SH-SY5Y (cell line): ENCODE results near the gene AGR2.

Source experiments
- GATA2 ChIP-seq: IDR thresholded peaks from 2 replicates; pipeline ENCODE4 v1.6.1; 2011; ENCODE audit warnings: mild to moderate bottlenecking, low read depth, low read length
- GATA3 ChIP-seq: IDR thresholded peaks from 2 replicates; pipeline ENCODE4 v1.6.1; 2011; ENCODE audit warnings: low read depth, mild to moderate bottlenecking, low read length, moderate library complexity

- TF ChIP-seq GATA2, result no peak
- no peak for TF ChIP-seq GATA3
Measured at GRCh38 chr7:16803125-16803524, 1.7 kb downstream of the AGR2 start.
